GM12874 (cell line): Measurements from ENCODE around the gene CATSPERB.

Source experiments
- CTCF ChIP-seq: IDR thresholded peaks from 2 replicates; pipeline ENCODE4 v1.5.1; 2011; ENCODE audit warnings: low read depth, mild to moderate bottlenecking, control low read depth, low read length, moderate library complexity; ENCODE audit not compliant: insufficient read depth

The CATSPERB gene

GRCh38 chr14:91714805-91715204 is 17.1 kb downstream of the CATSPERB start:
- no peak for TF ChIP-seq CTCF

- TF ChIP-seq CTCF: no peak
Measured at GRCh38 chr14:91708795-91709194, 23.1 kb downstream of the CATSPERB start.

- TF ChIP-seq CTCF: no peak
Measured at GRCh38 chr14:91706996-91707395, 24.9 kb downstream of the CATSPERB start.

- no peak for TF ChIP-seq CTCF
Measured at GRCh38 chr14:91694643-91695042, 37.2 kb downstream of the CATSPERB start.

- no peak for TF ChIP-seq CTCF
Measured at GRCh38 chr14:91693346-91693745, 38.5 kb downstream of the CATSPERB start.

- no peak for TF ChIP-seq CTCF
Measured at GRCh38 chr14:91692075-91692474, 39.8 kb downstream of the CATSPERB start.

GRCh38 chr14:91689608-91690007 is 42.3 kb downstream of the CATSPERB start:
- TF ChIP-seq CTCF: no peak

- TF ChIP-seq CTCF: no peak
Measured at GRCh38 chr14:91685600-91685999, 46.3 kb downstream of the CATSPERB start.
